WERI-Rb-1 (cell line): ENCODE data around the gene BUD23.
"Not testable (repeated sequence)": the region's sequence is repeated elsewhere in the genome, so short reads cannot be mapped to it uniquely, and the experiment has no call there.

ENCODE experiments used
- DNase-seq: peaks from one replicate; pipeline ENCODE4 v3.0.0-alpha.2; 2020
- H3K27ac ChIP-seq: fragments of 250-450 bp; sonication (Bioruptor Pico); 2 replicates; pipeline ENCODE4 v1.5.1; 2020; ENCODE audit warnings: mild to moderate bottlenecking, moderate library complexity
- H3K27me3 ChIP-seq: fragments of 250-450 bp; sonication (Bioruptor Pico); 2 replicates; pipeline ENCODE4 v1.5.1; 2021; ENCODE audit warnings: mild to moderate bottlenecking, low read depth, moderate library complexity; ENCODE audit not compliant: insufficient read depth, severe bottlenecking
- H3K36me3 ChIP-seq: fragments of 250-450 bp; sonication (Bioruptor Pico); 2 replicates; pipeline ENCODE4 v1.5.1; 2020; ENCODE audit warnings: mild to moderate bottlenecking, moderate library complexity
- H3K4me3 ChIP-seq: 2 replicates; pipeline ENCODE4 v1.5.1; 2011; ENCODE audit warnings: low read depth, mild to moderate bottlenecking, control low read depth, low read length
- H3K9me3 ChIP-seq: fragments of 250-450 bp; sonication (Bioruptor Pico); 2 replicates; pipeline ENCODE4 v1.5.1; 2021; ENCODE audit warnings: mild to moderate bottlenecking, moderate library complexity; ENCODE audit not compliant: severe bottlenecking
- TF ChIP-seq, protein P1 (sequence below): IDR thresholded peaks from 2 replicates; pipeline ENCODE4 v1.5.1; 2011; ENCODE audit warnings: low read depth, mild to moderate bottlenecking, control low read depth, inconsistent platforms, low read length

Gene BUD23

DNA sequence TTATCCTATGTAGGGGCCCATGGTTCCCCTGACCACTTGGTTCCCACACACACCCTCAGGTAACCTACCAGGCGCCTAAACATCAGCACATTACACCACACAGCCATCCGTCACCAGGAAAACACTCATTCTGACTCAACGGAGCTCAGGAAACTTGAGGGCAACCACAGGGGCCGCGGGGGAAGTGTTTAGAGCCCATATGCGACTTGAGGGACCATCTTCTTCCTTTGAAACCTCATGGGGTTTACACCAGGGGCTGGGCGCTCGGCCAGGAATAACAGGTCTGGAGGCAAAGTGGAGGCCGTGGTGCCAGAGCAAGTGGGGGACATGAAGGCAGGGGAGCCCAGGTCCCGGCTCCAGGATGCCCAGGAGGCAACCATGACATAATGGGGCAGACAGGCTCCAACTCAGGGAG is 34.6 kb downstream of the BUD23 start:
- Histone ChIP-seq H3K9me3 (no peaks in the 10 kb centered on the region), H3K27ac (no peak overlapping the region), H3K27me3 (no peaks in the 10 kb centered on the region), H3K36me3 (peaks cover 17% of the 10 kb centered on the region), H3K4me3 (no peak overlapping the region; the same call in 1 of the 2 replicates)
- DNase-seq, result no peak
- TF ChIP-seq, protein P1, sequence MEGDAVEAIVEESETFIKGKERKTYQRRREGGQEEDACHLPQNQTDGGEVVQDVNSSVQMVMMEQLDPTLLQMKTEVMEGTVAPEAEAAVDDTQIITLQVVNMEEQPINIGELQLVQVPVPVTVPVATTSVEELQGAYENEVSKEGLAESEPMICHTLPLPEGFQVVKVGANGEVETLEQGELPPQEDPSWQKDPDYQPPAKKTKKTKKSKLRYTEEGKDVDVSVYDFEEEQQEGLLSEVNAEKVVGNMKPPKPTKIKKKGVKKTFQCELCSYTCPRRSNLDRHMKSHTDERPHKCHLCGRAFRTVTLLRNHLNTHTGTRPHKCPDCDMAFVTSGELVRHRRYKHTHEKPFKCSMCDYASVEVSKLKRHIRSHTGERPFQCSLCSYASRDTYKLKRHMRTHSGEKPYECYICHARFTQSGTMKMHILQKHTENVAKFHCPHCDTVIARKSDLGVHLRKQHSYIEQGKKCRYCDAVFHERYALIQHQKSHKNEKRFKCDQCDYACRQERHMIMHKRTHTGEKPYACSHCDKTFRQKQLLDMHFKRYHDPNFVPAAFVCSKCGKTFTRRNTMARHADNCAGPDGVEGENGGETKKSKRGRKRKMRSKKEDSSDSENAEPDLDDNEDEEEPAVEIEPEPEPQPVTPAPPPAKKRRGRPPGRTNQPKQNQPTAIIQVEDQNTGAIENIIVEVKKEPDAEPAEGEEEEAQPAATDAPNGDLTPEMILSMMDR, result no peak

DNA sequence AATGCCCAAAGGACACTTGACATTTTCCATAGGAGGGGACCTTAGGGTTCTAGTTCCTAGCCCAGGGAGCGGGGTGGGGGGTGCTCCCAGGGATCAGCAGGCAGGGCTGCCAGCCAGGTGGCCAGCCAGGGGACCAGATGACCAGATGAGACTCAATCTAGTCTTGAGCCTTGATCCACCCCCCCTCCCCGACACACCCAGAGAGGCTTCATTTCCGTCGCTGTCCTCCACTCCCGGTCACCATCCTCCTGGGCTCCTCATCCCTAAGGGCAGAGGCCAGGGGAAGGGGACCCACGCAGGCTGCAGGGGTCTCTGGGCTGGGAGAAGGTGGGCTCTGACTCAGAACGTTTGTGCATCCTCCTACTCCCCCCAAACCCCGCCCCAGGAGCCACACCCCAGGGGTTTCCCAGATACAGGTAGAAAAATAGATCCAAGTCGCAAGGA is 35.1 kb downstream of the BUD23 start:
- DNase-seq, result peak; percentile 68
- Histone ChIP-seq H3K9me3 (no peaks in the 10 kb centered on the region), H3K27me3 (no peaks in the 10 kb centered on the region), H3K36me3 (peaks cover 14% of the 10 kb centered on the region), H3K27ac (no peak overlapping the region), H3K4me3 (peak overlapping the region; percentile 85)
- TF ChIP-seq, protein P1, result no peak

DNA sequence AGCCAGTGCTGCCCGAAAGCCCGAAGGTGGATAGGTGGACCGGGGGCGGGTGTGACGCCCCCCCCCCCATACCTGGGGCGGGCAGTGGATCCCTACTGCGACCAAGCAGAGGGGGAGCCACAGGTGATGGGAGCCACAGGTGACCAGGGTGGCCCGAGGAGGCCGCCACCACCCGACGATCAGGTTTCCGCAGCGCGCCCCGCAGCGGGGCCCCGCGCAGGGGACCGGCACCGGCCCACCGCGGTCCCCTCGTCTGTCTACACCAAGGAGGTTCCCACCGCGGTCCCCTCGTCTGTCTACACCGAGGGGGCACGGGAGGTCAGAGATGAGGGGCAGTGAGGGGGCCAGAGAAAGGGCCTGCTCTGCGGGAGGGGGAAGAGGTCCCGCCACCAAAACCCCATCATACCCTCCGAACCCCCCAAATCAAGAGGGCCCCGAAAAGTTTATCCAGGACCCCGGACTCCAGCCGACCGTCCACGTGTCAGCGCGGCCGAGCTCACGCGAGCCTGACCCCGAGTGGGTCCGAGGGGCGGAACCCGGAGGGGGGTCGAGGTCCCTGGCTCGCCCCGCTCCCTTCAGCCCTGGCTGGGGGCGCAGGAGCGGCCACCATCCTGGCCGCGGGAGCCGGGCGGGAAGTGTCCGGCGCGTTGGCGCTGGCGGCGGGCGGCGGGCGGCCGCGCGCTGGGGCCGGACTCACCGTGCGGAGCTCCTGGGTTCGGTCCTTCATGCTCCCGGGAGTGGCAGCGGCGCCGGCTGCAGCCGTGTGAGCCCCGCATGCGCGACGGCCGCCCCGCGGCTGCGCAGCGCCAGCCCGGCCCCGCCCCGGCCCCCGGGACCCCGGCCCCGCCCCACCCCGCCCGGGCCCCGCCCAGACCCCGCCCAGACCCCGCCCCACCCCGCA is 35.8 kb downstream of the BUD23 start, which contains the start of gene STX1A:
STX1A (minus strand) TSS at position 765 of the 901 bp plus-strand sequence; CDS start at position 727, 38 bp downstream.
- TF ChIP-seq, protein P1, result no peak
- peak within 1 kb of the TSS; percentile 54 for H3K27ac ChIP-seq
- peak; percentile 69 for DNase-seq
- H3K27me3 ChIP-seq, result no peaks in the 10 kb centered on the region
- H3K9me3 ChIP-seq, result no peaks in the 10 kb centered on the region
- H3K36me3 ChIP-seq, result peaks cover 12% of the 10 kb centered on the region
- H3K4me3 ChIP-seq, result peak within 1 kb of the TSS; percentile 85

DNA sequence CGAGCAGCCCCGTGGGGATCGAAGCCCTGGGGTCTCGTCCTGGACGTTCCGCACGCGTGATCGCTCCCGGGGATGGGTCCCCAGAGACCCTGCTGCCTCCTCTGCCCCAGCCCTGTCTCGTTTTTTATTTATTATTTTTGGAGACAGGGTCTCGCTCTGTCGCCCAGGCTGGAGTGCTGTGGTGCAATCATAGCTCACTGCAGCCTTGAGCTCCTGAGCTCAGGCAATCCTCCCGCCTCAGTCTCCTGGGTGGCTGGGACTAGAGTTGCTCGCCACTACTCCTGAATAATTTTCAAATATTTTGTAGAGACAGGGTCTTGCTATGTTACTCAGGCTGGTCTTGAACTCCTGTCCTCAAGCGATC is 36.4 kb downstream of the BUD23 start:
- Histone ChIP-seq H3K36me3 (peaks cover 12% of the 10 kb centered on the region), H3K4me3 (peak overlapping the region; percentile 45), H3K27me3 (no peaks in the 10 kb centered on the region), H3K9me3 (no peaks in the 10 kb centered on the region), H3K27ac (no peak overlapping the region)
- TF ChIP-seq, protein P1, result no peak
- DNase-seq, result no peak

DNA sequence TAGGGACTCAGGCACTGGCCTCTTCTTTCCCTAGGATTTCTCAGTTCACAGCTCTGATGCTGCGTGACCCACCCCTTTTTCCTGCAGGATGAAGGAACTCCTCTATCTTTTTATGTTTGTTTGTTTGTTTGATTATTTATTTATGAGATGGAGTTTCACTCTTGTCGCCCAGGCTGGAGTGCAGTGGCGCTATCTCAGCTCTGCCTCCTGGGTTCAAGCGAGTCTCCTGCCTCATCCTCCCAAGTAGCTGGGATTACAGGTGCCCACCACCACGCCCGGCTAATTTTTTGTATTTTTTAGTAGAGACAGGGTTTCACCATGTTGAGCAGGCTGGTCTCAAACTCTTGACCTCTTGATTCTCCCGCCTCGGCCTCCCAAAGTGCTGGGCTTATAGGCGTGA is 37.0 kb downstream of the BUD23 start:
- not testable (repeated sequence) for H3K27ac ChIP-seq, H3K4me3 ChIP-seq, H3K27me3 ChIP-seq, H3K9me3 ChIP-seq, DNase-seq
- H3K36me3 ChIP-seq, result peaks cover 11% of the 10 kb centered on the region

DNA sequence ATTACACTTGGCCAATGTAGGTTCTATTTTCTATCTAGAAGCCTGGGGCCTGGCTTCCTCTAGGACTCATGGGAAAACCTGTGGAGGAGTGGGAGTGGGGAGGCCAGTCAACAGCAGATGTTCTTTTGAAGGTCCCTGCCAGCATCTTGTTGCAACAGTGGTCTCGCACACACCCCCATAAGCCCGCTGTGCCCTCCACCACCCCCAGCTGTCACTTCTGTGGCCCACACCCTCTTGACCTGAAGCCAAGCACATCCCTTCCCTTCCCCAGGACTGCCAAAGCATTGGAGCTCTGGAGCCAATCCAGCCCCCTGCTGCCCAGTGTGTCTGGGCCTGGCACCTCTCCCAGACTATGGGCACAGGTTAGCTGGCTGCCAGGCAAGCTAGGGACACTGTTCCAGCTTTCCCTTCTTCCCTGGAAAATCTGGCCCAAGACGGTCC is 38.0 kb downstream of the BUD23 start:
- Histone ChIP-seq H3K27me3 (no peaks in the 10 kb centered on the region), H3K36me3 (0 out of 2 replicates have a peak, but pooled peaks cover 4% of the 10 kb centered on the region), H3K27ac (no peak overlapping the region), H3K9me3 (no peaks in the 10 kb centered on the region), H3K4me3 (no peak overlapping the region)
- TF ChIP-seq, protein P1, result no peak
- no peak for DNase-seq

DNA sequence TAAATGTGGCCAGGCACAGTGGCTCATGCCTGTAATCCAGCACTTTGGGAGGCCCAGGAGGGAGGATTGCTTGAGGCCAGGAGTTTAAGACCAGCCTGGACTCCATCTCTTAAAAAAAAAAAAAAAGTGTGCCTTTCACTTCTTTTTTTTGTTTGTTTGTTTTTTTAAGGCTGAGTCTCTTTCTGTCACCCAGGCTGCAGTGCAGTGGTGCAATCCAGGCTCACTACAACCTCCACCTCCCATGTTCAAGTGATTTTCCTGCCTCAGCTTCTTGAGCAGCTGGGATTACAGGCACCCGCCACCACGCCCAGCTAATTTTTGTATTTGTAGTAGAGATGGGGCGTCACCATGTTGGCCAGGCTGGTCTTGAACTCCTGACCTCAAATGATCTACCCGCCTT is 38.8 kb downstream of the BUD23 start:
- not testable (repeated sequence) for H3K36me3 ChIP-seq, H3K27me3 ChIP-seq, H3K27ac ChIP-seq, H3K9me3 ChIP-seq, DNase-seq, H3K4me3 ChIP-seq
